DMS 273 treated with DMSO at 0.1 percent for 48 hours (cell line): ENCODE data around the gene ZBTB34.

ENCODE experiments used
- DNase-seq: peaks from one replicate; lab custom pipeline; 2025; lab: John Stamatoyannopoulos, UW

The ZBTB34 gene

GRCh38 chr9:126842977-126843799, 17.3 kb upstream of the ZBTB34 start:
- no peak for DNase-seq

DNA sequence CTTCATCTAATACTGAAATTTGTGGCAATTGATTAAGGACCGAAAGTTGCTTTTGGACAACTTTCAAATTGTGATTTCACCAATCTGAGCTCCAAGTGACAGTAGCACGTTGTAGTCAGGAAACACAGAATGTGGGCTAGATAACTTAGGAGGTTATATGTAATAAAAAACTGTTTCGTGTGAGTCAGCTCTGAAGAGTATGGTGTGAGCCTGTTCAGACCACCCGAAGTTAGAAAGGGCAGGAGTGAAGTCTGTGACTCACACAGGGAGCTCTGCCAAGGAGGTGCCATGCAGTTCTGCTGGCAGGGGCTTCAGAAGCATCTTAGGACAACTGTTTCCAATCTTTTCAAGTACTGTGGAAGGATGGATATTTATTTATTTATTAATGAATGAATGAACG, 16.4 kb upstream of the ZBTB34 start:
- no peak for DNase-seq

- DNase-seq = no peak
Measured at GRCh38 chr9:126847051-126847450, 13.4 kb upstream of the ZBTB34 start.

DNA sequence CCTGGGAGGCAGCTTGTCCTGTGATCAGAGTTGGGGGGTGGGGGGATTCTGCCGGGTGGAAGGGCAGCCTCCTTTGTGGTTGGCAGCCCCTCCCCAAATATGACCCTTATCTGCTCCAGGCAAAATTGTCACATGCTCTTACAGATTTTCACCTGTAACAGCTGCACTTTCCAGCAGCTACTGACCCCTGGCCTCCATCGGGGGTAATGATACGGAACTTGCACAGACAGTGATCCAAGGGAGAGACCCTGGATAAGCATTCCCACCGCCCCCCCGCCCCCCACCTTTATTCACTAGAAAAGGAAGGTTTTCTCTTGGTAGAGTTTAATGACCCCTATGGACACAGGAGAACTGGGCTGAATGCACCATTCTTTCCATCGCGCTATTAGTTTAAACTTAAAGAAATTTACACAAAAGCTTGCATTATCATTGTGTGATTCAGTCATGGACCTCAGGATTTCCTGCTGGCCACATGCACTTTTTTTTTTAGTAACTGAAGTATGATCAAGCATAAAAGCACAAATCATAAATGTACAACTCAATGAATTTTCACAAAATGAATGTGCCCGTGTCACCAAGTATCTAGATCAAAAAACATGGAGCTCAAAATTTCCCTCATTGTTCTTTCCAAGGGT, 10.7 kb upstream of the ZBTB34 start:
- no peak for DNase-seq

- DNase-seq = no peak
Measured at GRCh38 chr9:126851286-126851880, 9.1 kb upstream of the ZBTB34 start.

DNA sequence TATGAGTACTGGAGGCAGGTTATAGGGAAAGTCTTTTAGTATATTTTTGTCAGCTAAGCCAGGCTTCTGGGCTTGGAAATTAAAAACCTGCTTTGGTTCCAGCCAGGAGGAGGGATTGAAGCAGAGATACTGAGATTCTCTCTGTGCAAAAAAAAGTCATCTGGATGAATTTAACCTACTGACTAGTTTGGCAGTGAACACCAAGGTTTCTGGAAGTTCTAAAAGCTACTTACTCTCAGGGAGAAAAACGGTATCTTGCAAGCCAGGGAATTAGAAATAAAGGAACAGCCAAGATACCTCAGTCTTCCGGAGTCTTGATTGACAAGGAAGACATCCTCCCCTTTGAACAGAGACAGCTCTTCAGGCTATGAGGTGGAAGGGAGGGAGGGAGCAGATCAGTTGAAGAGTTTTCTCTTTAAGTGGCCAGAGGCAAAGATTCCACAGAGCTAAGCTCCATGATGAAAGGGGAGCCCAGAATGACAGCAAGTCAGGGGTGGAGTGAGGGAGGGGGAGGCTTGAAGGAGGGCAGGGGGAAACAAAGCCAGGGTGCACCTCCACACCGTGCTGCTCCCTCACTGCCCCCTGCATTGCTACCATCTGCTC, 8.3 kb upstream of the ZBTB34 start:
- no peak for DNase-seq

GRCh38 chr9:126853667-126854066, 6.8 kb upstream of the ZBTB34 start:
- DNase-seq = no peak

GRCh38 chr9:126854734-126855133, 5.7 kb upstream of the ZBTB34 start:
- no peak for DNase-seq

GRCh38 chr9:126856326-126856877, 4.0 kb upstream of the ZBTB34 start:
- DNase-seq = no peak

DNA sequence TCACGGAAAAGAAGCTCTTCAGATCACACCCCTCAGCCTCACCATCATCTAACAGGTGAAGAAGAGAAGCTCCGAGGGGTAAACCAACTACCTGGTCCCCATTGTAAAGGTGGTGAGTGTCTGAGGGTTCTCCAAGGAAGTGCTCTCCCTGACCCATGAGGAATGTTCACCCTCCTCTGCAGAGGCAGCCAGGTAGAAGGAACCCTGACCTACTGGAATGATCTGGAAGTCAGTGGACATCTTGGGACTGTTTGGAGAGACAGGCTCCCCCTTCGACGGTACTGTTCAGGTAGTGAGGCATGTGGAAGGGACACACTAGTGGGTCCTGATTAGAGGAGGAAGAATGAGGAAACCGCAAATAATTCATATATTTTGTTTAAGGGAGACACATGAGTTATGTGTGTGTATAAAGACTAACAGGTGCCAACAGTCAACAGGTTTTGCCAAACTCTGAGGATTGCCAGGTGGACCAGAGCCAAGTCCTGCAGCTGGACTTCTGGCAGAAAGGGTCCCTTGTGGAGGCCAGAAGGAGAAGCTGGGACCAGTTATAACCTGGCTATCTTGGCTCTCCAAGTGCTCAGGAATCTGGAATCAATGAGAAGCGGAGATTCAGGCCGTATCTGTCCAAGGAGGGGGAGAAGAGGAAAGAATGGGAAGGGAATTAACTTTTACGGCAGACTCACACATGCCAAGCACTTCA, 3.0 kb upstream of the ZBTB34 start:
- no peak for DNase-seq

- DNase-seq = no peak
Measured at GRCh38 chr9:126859111-126859510, 1.3 kb upstream of the ZBTB34 start.

- DNase-seq = no peak
Measured at GRCh38 chr9:126860757-126861466, 473 bp downstream of the ZBTB34 start.

DNA sequence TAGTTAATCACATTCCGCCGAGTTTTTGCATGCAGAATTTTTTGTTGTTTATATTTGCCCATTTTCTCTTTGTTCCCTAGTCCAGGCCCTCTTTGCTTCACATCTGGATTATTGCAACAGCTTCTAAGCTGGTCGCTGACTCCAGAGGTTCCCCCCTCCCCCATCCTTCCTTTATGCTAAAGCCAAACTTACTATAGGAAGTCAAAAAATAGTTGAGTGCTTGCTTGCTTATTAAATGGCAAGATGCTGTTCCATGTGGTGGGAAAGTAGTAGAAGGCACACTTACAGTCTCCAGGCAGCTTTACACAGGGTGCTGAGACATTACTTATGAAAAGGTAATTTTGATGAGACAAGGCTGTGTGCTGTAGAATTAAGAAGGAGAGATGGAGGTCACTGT, 1.3 kb downstream of the ZBTB34 start:
- no peak for DNase-seq

- no peak for DNase-seq
Measured at GRCh38 chr9:126862104-126862761, 1.8 kb downstream of the ZBTB34 start.

- no peak for DNase-seq
Measured at GRCh38 chr9:126864771-126865170, 4.3 kb downstream of the ZBTB34 start.

DNA sequence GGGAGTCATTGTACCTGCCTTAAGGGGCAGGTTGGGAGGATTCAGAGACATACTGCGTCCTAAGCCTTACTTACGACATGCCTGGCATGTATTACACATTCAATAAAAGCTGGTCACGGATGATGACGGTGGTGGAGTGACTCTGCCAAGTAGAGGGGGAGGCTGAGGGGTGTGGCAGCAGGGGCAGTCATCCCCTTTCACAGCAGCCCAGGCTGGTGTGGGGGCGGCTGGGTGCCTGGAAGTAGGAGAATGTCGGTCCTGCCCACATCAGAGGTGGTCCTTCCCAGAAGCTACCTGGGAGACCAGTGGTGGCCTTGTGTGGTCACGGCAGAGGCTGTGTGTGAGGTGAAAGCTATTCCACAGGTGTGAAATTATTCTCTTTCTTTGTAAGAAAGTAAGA, 8.9 kb downstream of the ZBTB34 start:
- no peak for DNase-seq

DNA sequence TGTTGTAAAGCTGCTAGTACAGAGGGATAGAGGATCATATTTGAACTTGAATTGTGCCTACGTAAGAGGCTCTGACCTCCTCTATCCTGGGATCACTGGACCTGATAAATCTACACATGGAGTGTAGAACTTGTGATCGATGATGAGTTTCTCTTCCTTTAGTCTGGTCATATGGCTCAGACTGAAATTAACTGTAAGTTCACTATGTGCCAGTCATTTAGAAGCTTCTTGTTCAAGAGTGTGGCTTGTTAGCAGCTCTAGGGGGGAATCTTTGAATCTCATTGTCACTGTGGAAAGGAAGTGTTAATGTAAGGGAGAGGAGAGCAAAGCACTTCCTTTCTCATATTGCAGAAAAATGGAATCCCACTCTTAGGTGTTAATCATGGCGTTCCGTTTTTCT, 12.1 kb downstream of the ZBTB34 start:
- DNase-seq = no peak

GRCh38 chr9:126874546-126875314, 14.3 kb downstream of the ZBTB34 start:
- DNase-seq = no peak

DNA sequence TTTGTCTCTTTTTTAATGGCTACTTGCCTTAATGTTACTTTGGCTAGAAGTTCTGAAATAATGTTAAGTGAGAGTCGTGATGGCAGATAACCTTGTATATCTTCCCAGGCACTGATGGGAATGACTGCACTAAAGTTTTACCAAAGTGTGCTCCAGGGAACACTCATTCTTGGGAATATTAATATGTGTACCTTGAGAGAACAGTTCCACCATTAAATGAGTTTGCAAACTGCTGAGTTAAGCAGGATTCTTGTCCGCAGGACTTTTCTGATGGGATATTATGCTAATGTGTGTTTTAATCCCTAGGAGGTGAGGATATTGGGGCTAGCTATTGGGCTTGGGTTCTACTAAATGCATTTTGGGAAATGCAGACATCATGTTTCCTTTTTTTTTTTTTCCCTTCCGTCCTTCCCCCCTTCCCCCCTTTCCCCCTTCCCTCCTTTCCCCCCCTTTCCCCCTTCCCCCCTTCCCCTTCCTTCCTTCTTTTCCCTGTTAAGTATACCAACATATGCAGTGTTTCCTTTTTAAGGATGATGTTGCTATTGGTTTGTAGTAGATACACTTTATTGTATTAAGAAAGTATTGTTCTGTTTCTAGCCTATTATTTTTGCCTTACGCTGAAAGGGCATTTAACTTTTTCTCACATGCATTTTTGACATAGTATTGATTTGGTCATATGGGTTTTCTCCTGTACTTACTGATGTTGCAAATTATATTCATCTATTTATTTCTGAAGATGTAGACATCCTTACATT, 15.5 kb downstream of the ZBTB34 start:
- no peak for DNase-seq
